ENCODE results near the gene TMEM151A. TPM values are rescaled to one million over a fixed set of nuclear protein-coding genes. Genes with fewer than 3 reads are reported as not detected.
"Not testable (repeated sequence)": the region's sequence is repeated elsewhere in the genome, so short reads cannot be mapped to it uniquely, and the experiment has no call there.

TMEM151A gene
- total RNA-seq, 1 experiment from 2014 or later = 2.9 TPM

DNA sequence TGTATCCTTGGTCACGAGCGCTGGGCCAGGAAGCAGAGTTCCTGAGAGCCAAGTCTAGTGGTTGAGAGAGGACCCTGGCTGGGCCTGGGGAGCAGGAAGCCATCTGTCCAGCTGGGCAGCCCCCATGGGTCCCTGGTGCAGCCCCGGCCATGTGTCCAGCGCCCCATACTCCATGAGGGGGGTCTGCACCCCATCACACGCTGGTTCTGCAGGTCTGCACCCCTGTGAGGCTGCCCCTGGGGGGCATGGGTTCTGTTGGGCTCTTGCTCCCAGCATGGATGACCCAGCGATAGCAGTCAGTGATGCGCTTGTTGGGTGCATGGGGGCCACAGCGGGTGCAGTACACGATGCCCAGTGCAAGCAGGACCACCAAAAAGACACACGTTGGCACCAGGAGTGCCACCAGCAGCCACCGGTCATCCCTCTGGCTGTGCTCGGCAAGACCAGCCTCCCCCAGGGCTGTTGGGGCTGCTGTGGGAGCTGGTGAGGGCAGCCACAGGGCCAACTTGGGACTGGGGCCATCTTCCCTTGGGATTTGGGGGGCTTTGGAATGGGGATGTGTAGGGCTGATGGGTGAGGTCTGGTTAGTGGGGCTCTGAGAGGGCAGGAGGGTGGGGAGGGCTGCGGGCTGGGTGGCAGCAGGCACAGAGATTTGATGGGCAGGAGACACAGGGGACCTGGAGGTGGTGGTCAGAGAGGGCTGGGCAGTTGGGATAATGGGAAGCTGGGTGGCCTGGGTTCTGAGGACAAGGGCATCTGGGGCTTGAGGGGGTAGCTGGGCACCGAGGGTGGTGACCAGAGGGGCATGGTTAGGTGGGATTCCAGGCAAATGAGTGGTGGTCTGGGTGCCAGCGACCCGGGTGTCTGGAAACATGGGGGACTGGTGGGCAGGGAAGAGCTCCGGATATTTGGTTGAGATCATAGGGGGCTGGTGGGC lies 23.1 kb downstream of the TMEM151A start:
- DNase-seq (ENCODE audit: low read depth, low spot score) = no peak
- in situ Hi-C loops (cut with HindIII; ENCODE audit: low pct_unique_long_range_greater_than_20kb, low sequenced_read_pairs) = no loop called here

DNA sequence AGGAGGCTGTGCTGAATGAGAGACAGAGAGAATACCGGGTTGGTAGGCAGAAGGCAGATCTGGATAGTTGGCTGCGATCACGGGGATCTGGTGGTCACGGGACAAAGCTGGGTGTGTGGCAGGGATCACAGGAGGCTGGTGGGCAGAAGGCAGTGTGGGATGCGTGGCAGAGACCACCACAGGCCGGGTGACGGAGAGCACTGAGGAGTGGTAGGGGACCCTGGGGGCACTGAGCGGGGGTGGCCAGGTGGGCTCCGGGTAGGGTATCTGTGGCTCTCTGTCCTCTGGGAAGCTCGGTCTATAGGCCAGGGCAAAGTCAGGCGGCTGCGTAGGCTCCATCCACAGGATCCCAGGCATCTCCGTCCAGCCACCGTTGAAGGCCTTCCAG lies 23.8 kb downstream of the TMEM151A start:
- DNase-seq (ENCODE audit: low read depth, low spot score) = no peak
- in situ Hi-C loops (cut with HindIII; ENCODE audit: low pct_unique_long_range_greater_than_20kb, low sequenced_read_pairs) = no loop called here

DNA sequence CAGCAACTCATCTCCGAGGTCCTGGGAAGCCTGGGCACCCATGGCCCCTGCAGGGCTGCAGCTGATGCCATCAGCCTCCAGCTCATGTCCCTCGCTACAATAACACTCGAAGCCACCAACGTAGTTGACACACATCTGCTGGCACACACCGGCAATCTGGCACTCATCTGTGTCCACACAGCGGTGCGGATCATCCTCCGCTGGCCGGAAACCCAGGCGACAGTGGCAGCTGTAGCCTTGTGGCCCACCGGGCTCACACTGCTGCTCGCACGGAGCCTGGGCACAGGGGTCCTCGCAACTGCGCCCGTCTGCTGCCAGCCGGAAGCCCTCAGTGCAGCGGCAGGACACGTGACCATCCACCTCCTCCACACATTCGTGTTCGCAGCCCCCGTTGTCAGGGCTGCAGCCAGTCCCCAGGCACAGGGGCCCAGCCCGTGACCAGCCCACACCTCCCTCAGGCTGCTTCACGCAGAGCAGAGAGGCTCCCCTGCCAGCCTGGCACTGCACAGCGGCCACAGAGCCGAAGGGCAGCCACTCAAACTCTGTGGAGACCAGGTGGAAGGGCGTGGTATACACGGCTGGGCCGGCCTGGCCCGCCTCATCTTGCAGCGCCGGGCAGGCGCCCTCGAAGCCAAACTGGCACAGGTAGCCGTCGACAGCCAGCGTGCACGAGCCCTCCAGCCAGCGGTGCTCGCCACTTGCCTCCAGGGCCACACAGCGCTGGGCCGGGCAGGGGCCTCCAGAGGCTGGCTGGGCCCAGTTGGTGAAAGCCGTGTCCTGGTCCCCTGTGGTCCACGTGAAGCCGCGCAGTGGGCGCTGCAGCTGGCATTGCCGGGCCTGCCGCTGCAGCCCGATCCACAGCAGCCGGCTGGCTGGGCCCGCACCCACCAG lies 24.5 kb downstream of the TMEM151A start:
- in situ Hi-C loops (cut with HindIII; ENCODE audit: low pct_unique_long_range_greater_than_20kb, low sequenced_read_pairs) = no loop called here
- DNase-seq (ENCODE audit: low read depth, low spot score) = no peak

GRCh38 chr11:66316849-66317251 lies 25.2 kb downstream of the TMEM151A start, which contains the start of gene CD248:
TSS of gene CD248 (minus strand) at chr11:66317044. CDS start at chr11:66317027, 17 bp downstream.
- in situ Hi-C loops (cut with HindIII; ENCODE audit: low pct_unique_long_range_greater_than_20kb, low sequenced_read_pairs) = no loop called here
- no peak for DNase-seq (ENCODE audit: low read depth, low spot score)

DNA sequence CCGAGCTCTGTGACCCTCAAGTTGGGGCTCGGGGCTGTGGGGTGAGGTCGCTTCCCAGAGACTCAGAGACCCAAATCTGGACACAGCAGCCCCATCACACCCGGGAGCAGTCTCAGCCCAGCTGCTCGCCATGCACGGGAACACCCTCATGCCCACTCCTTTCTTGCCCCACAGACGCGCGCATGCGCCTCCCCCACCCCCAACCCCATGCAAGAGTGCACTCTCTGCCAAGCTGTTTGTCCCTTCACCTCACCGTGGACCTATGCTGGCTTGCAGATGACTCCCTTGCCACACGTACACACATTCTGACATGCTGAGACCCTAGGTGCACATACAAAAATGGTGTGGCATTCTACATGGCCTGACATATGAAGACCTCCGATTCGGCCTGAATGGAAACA lies 25.6 kb downstream of the TMEM151A start:
- in situ Hi-C loops (cut with HindIII; ENCODE audit: low pct_unique_long_range_greater_than_20kb, low sequenced_read_pairs) = no loop called here
- DNase-seq (ENCODE audit: low read depth, low spot score) = no peak

DNA sequence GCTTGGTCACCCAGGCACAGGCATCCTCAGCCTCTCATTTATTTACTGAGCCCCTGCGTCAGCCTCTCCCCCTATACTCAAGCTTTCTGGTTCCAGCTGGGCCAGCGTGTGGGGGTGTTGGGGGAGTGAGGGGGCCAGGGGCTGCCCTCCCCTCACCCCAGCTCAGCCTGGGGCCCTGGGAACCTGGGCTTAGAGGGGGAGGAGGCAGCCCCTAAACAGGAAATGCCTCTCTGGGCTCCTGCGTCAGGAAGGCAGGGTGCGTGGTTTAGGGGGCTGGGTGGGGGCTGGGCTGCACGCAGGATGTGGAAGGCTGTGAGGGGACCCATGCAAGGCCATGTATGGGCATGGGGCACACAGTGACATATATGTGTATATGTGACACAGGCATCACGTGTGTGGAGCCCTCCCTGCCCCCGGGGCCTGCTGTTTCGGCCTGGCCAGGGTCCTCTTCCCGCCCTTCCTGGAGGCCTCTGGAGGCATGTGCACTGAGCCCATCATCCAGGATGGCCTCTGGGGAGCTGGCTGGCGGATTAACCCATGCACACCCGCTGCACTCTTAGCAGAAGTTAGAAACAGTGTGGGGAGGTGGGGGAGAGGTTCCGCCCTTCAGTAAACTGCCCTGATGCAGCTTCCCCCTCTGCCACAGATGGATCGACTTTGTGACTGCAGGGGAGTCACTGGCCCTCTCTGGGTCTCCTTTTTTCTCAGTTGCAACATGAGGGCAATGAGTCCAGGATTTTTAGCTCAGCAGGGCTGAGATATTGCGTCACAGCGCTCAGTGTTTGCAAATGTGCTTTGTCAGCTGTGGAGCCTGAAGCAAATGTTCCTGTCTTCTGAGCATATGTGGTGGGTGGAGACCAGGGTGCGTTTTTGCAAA lies 26.3 kb downstream of the TMEM151A start:
- in situ Hi-C loops (cut with HindIII; ENCODE audit: low pct_unique_long_range_greater_than_20kb, low sequenced_read_pairs) = no loop called here
- no peak for DNase-seq (ENCODE audit: low read depth, low spot score)

- in situ Hi-C loops (cut with HindIII; ENCODE audit: low pct_unique_long_range_greater_than_20kb, low sequenced_read_pairs) = no loop called here
- DNase-seq (ENCODE audit: low read depth, low spot score) = no peak
These were observed 26.9 kb downstream of the TMEM151A start for GRCh38 chr11:66318600-66318970.

GRCh38 chr11:66320289-66320688 lies 28.6 kb downstream of the TMEM151A start:
- in situ Hi-C loops (cut with HindIII; ENCODE audit: low pct_unique_long_range_greater_than_20kb, low sequenced_read_pairs); DNase-seq (ENCODE audit: low read depth, low spot score): not testable (repeated sequence)

- in situ Hi-C loops (cut with HindIII; ENCODE audit: low pct_unique_long_range_greater_than_20kb, low sequenced_read_pairs); DNase-seq (ENCODE audit: low read depth, low spot score): not testable (repeated sequence)
These were observed 29.1 kb downstream of the TMEM151A start for GRCh38 chr11:66320748-66321147.

DNA sequence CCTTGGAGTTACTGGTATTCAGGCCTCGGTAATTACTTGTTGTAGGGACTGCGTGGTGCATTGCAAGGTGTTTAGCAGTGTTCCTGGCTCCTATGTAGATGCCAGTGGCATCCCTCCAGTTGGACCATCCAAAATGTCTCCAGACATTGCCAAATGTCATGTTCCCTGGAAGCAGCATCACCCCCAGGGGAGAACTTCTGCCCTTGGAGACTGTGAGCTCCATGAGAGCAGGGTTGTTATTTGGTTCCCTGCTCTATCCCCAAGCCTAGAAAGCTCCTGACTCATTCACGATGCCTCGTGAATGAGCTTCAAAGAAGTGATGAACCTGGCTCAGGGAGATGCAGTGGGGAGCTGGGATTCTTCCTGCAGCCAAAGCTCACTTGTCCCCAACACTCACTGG lies 29.9 kb downstream of the TMEM151A start:
- no peak for DNase-seq (ENCODE audit: low read depth, low spot score)
- in situ Hi-C loops (cut with HindIII; ENCODE audit: low pct_unique_long_range_greater_than_20kb, low sequenced_read_pairs) = no loop called here

GRCh38 chr11:66322732-66323427 lies 31.2 kb downstream of the TMEM151A start:
- in situ Hi-C loops (cut with HindIII; ENCODE audit: low pct_unique_long_range_greater_than_20kb, low sequenced_read_pairs) = no loop called here
- no peak for DNase-seq (ENCODE audit: low read depth, low spot score)

DNA sequence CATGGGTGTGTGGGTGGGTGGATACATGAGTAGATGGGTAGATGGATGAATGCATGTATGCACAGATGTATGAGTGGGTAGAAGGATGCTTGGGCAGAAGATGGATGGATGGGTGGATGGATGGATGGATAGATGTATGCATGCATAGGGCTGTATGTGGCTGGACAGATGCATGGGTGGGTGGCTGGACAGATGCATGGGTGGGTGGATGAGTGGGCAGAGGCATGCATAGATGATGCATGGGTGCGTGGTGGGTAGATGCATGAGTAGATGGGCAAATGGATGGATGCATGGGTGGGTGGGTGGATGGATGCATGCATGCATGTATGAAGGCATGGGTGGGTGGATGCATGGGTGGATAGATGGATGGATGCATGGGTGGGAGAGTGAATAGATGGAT lies 32.0 kb downstream of the TMEM151A start:
- in situ Hi-C loops (cut with HindIII; ENCODE audit: low pct_unique_long_range_greater_than_20kb, low sequenced_read_pairs) = no loop called here
- DNase-seq (ENCODE audit: low read depth, low spot score) = no peak

DNA sequence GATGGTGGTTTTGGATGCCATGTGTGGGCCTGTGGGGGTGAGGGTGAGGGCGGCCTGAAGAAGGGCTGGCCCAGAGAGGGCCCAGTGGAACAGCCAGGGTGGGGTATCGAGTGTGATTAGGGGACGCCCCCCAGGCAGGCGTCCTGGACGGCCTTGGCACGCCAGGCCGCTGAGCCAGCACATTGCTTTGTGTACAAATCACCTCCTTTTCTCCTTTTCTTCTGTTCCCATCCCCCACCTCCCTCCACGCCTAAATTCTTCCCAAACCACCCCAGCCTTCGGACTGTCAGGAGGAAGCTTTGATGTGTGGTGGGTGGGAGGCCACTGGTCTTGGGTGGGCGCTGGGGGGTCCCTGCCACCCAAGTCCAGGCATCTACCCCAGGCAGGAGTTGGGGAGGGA lies 33.0 kb downstream of the TMEM151A start:
- no peak for DNase-seq (ENCODE audit: low read depth, low spot score)
- in situ Hi-C loops (cut with HindIII; ENCODE audit: low pct_unique_long_range_greater_than_20kb, low sequenced_read_pairs) = no loop called here

DNA sequence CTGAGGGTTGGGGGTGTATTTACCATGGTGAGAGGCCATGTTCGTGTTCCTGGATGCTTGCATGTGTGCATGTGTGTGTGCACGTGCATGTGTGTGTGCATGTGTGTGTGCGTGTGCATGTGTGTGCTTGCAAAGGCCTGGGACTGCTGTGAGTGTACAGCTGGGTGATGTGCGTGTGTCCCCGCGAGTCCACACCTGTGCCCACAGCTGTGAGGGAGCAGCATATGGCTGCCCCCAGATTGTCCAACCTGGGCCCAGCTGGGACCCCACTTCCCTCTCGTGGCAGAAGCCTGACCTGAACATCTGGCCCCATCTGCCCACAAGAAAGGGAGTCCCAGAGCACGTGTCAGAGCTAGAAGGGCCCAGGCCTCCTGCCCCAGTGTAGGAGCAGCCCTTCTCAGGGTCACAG lies 33.6 kb downstream of the TMEM151A start:
- in situ Hi-C loops (cut with HindIII; ENCODE audit: low pct_unique_long_range_greater_than_20kb, low sequenced_read_pairs) = no loop called here
- no peak for DNase-seq (ENCODE audit: low read depth, low spot score)

DNA sequence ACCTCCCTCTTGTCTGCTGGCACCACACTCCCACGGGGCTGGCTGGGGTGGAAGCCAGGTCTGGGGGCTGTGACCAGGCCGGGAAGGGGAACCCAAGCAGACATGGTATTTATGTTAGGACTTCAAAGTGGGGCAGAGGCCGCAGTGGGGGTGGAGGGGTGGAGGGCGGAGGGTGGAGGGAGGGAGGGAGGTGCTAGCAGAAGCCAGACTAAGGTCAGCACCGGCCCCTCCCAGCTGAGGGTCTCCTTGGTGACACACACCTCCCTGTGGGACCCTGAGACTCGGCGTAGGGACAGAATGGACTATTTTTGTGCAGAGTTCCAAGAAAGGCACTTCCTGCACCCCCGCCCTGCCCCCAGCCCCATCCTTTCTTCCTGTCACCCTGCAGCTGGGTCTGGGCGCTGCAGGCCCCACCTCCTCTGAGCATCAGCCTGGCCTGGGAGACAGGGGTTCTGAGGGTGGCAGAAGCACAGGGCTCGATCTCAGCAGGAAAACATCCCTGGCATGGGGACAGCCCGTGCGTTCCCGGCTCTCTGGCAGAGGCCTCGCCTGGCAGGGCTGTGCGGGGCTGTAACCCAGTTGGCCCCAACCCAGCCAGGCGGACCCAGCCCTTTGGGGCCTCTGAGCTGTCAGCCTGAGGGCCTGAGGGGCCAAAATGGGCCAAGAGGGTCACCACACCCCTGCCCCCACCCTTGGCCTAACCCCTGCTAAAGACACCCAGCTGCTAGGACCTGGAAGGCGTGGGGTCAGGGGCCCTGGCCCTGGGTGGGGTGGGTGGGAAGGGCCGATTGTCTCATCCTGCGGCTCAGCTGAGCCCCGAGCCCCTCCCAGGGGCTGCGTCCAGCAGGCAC lies 34.8 kb downstream of the TMEM151A start:
- in situ Hi-C loops (cut with HindIII; ENCODE audit: low pct_unique_long_range_greater_than_20kb, low sequenced_read_pairs) = no loop called here
- DNase-seq (ENCODE audit: low read depth, low spot score) = no peak
